ENCODE data around the gene C1orf115.

DNA sequence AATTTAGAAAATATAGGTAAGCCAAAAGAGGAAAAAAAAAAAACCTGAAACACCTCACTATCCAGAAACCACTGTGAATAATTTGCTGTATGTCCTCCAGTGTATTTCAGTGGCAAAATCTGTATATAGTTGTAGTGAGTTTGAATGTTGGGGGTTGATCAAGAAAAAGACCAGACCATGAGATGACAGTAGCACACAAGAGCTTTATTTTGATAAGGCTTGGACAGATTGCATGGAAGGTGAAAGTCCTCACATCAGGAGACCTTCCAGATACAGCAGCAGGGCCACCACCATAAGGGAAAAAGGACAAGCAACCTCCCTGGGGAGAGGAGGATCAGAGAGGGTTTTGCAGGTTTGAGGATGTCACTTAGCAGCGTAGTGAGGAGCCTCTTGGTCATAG lies 16.2 kb upstream of the C1orf115 start:
- TF ChIP-seq POLR2A (IDR thresholded peaks at IDR 0.05; ENCODE audit: low read length) (no peak), GATA1 (IDR thresholded peaks at IDR 0.05; ENCODE audit: low read depth, low read length) (no peak)

All from erythroblast (primary cell).